Left cardiac atrium (tissue), 4 donors: Measurements from ENCODE around the gene PHYHD1. TPM values are rescaled to one million over a fixed set of nuclear protein-coding genes. Genes with fewer than 3 reads are reported as not detected.

Source experiments
- ATAC-seq, 2 donors: fragments of 200-7000 bp; cut with Tn5 transposase; one replicate each; pipeline ENCODE4 v1.9.1; 2020; ENCODE audit warnings: mild to moderate bottlenecking in 2 of 2, moderate library complexity in 2 of 2
- DNase-seq: peaks from one replicate; pipeline ENCODE4 v3.0.0-alpha.2; 2020
- intact Hi-C, 2 donors: fragments of 100-400 bp; cut with DNase I; formaldehyde crosslinking; loops; one replicate each; pipeline versions ENCODE4 v1.14.1 to v1.15.1; 2022 to 2023
- long read RNA-seq: library from polyadenylated mRNA; unstranded; transcript quantifications from one replicate; pipeline ENCODE4 v2.0.0, GENCODE V29; 2021
- total RNA-seq, 2 donors: library from RNA; stranded (reverse); fragmentation: NEBNext Ultra II Directional; extraction: Animal tissue kit (Norgen Biotek cat#: 25700); gene quantifications; one replicate each; pipeline ENCODE4 v1.2.1, GENCODE V29; 2021
- donor health status: DM: no; HTN: yes; CAD: no.
- donor health status: DM: no; HTN: yes; CAD: no; lungs with severe emphysema.
- donor health status: DM: yes; HTN: yes; CAD: no.
- donor health status: Dilated cardiomyopathy.

The PHYHD1 gene
- total RNA-seq = 10 to 100 TPM; 21.4 to 28.2 TPM
- long read RNA-seq, partial matches to known transcripts = 3 of 9 reads
- long read RNA-seq, other reads (novel, unspliced or antisense) = 6 of 9 reads

DNA sequence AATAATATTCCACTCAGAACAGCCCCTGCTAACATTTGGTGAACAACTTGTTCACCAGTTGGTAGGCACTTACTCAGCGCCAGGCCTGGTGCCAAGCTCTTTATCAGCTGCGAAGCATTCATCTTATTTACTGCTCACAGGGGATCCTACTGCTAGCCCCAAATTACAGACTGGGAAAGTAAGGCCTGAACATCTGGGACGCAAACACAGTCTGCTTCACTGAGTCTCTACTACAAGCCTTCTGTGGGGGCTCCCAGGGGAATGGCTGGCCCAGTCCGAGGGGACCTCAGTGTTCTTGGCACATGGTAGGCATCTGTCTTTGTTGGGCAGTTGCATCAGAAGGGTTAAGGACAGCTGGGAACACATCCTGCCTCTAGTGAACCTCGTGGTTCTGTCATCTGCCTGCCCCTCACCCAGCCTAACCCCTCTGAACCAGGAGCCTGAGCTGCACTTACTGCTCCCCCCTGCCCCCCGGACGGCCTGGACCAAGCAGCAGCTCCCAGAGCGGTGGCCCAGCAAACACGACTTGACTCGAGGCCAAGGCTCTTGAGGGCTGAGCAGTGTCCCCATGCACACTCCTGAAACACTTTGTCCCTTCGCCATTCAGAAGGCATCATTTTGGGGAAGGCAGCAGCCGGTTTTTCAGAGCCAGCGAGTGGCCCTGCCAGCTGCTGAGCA lies at the start of gene PHYHD1:
Gene PHYHD1 (plus strand): TSS at position 602 of the 678 bp plus-strand sequence. CDS start 1,342 bp downstream, outside the sequence.
- peak; percentile 46 to 49 for ATAC-seq
- peak; percentile 79 for DNase-seq
- intact Hi-C loops = no loop called here

DNA sequence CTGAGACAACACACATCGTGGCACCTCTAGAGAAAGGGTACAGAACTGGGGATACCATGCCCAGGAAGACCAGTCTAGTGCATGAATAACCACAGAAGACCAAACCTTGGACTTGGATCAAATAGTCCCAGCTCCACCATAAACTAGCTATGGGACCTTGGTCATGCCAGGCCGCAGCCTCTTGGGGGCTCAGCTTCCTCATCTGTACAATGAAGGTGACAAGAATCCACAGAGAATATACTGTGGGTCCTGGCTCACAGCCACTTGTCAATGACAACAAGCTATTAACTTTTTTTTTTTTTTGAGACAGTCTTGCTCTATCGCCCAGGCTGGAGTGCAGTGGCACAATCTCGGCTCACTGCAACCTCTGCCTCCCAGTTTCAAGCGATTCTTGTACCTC lies 42.9 kb upstream of the PHYHD1 start:
- intact Hi-C loops = no loop called here
- ATAC-seq (no peak), DNase-seq (no peak)

DNA sequence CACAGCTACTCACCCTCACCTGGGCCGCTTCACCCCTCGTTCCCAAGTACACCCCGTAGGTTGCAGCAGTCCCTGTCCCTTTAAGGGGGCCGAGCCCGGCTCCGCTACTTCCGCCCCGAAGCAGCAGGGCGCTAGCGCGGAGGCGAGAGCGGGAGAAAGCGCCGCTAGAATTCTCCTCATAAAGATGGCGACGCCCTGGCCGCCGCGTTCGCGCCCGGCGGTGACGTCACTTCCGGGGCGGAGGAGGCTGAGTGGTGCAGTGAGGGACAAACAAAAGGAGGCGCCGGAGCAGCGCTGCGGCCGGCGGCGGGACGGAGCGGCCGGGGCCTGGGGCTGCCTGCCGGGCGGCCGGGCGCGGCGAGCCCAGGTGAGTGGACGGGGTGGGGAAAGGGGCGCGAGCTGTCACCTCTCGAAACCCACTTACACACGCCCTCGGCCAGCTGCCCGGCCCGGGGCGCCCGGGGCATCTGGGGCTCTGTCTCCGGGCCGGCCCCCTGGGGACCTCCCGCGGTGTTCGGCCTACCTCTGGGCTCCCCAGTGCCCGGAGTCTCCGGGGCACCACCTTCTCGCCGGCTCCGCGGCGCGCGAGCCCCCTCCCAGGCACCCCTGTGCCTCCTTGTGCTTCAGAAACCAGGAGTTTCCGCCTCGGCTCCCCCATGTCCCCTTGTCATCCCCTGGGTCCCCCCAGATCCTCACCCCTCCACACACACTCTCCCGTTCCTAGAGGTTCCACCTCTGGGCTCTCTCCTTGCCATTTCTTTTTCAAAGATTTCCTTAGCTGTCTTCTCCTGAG lies 38.7 kb upstream of the PHYHD1 start, which contains the start of the genes KYAT1 and LRRC8A:
Gene KYAT1 (minus strand): TSS at position 67 of the 793 bp plus-strand sequence. CDS start 36,545 bp downstream, outside the sequence.
Gene LRRC8A (plus strand): TSS at position 250 of the 793 bp plus-strand sequence. CDS start 25,032 bp downstream, outside the sequence.
- intact Hi-C loops = loop anchor here (5.0 kb wide), 2 partner anchors 35 to 45 kb away; no protein-coding TSS in a partner anchor
- ATAC-seq (peak; percentile 92 to 94), DNase-seq (peak; percentile 98)

DNA sequence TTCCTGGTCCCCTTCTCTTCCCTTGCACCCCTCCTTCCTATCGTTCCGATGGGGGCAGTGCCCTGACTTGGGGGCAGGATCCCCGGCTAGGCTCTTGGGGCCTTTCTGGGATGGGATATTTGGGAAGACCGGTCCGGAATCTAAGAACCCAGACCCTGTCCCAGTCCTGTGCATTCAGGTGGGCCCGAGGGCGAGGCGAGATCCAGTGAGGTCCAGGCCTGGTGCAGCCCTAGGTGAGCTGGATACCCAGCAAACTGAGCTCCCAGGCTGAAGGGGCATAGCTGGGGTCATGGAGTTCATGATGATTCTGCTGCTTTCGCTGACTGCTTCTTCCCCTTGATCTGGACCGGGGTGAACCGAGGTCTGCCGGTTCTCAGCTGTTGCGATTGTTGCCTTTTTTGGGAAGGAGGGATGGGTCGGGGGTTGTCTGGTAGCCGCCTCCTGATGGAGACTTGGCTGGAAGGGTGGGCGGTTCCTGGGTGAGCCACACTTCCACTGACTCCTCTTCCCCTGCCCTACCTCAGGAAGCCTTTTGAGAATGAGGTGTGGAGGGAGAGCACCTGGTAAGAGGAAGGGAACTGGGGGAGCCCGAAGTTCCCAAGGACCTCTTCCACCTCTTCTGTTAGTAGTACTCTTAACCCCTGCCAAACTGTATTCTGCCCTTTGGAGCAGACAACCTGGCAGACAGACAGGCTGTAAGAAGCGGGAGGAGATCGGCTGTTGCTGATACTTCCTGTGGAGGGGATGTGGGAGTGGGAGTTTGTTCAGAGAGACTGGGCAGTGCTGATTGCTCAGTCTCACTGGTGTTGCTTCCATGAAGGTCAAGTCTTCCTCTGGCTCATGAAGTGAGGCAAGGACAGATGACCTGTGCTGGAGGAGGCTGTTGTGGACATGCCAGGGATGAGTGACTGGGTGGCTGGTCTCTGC lies 37.8 kb upstream of the PHYHD1 start:
- peak; percentile 1 to 25 for ATAC-seq
- peak; percentile 44 for DNase-seq
- intact Hi-C loops = loop anchor here (5.0 kb wide), 2 partner anchors 34 to 44 kb away; no protein-coding TSS in a partner anchor

DNA sequence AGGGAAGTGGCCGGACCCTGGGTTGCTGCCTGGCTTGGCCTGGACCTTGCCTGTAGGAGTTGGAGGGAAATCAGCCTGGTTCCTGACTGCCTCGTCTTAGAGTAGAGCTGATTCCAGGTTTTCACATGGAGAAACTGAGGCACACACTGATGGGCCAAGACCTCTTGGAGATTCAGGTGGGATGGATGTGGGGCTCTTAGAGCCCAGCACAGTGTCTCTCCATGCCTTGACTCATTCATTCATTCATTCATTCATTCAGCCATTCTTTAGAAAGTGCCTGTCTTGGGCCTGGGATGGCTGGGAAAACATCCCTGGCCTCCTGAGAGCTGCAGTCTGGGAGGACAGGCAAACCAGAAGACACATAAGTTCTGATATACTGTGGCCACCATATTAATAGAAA lies 36.6 kb upstream of the PHYHD1 start:
- intact Hi-C loops = loop anchor here (5.0 kb wide), 2 partner anchors 33 to 43 kb away; no protein-coding TSS in a partner anchor
- no peak for ATAC-seq
- no peak for DNase-seq

DNA sequence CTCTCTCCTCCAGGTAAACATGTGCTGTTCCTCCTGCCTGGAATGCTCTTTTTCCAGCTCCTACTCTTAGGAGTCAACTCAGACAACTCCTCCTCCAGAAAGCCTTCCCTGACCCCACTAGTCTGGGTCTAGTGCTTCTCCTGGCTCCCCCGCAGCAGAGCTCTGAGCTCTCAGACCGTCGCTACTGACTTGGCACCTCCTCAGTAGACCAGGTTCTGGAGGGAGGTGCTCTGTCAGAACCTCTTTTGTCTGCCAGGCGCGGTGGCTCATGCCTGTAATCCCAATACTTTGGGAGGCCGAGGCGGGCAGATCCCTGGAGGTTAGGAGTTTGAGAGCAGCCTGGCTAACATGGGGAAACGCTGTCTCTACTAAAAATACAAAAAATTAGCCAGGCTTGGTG lies 35.4 kb upstream of the PHYHD1 start:
- no peak for DNase-seq
- ATAC-seq = no peak
- intact Hi-C loops = no loop called here

DNA sequence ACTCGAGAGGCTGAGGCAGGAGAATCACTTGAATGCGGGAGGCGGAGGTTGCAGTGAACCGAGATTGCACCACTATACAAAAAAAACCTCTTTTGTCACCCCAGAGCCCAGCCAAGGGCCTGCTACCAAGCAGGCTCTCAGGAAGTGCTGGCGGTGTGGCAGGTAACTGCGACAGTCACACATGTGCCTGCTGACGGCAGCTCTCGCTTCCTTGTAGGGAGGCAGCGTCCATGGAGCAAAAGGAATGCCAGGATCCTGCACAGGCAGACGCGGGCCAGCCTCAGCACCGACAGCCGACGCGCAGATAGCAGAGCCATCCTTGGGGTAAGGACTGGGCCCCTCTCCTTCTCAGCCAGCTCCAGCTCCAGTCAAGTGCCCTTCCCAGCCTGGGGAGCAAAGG lies 35.0 kb upstream of the PHYHD1 start:
- intact Hi-C loops = no loop called here
- ATAC-seq (no peak), DNase-seq (no peak)

DNA sequence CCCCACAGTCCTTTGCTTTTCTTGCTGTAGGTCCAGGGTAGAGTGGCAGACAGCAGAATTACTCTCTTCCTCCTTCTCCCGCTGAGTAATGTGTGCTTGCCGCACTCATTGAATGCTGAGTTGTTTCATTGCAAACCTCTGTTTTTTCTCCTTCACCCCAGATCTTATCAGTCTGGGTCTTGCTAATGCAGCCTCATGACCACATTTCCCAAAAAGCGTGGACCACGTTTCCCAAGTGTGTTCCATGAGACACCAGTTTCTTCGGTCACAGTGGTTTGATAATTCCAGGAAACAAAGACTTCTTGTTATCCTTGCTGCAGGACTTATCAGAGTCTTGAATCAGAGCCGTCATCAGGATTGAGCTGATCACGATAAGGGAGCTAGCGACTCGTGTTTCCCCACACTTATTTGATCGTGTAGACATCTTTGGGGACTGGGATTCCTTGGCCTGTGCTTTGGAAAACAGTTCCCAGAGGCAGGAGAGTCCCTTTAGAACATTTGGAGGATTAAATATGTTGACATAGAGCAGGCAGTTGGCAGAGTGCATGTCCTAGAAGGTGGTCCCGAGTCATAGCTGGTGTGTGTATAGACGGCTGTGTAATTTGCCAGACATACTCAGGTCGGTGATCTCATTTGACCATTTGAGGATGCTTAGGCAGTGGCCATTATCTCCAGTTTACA lies 34.4 kb upstream of the PHYHD1 start:
- DNase-seq = no peak
- ATAC-seq = no peak
- intact Hi-C loops = no loop called here

DNA sequence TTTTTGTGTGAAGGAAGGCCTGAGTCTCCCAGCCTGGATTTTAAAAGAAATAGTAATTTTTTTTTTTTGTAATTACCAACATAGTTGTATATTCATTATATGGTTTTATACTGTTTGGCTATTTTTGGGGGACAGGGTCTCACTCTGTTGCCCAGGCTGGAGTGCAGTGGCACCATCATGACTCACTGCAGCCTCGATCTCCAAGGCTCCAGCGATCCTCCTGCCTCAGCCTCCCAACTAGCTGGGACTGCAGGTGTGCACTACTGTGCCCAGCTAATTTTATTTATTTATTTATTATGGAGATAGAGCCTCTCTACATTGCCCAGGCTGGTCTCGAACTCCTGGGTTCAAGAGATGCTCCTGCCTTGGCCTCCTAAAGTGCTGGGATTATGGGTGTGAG lies 33.7 kb upstream of the PHYHD1 start:
- DNase-seq (no peak), ATAC-seq (no peak)
- intact Hi-C loops = no loop called here

DNA sequence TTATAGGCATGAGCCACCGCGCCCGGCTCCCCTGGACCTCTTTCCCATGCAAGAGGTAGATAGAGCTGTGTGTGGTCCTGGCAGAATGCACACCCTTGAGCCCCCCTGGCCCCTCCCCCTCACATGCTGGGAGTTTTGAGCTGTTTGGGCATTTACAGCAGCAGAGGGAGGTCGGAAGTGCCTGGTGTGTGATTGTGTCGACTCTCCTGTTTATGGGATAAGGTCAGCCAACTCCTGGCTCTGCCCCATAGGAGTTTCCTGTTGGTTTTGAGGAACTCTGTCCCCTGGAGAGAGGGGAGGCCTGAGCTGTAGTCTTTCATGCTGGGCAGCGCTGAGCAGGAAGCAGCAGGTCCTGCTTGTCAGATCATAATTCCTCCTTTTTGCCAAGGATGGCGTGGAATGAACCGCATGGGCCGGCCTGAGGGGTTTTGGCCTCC lies 32.9 kb upstream of the PHYHD1 start:
- intact Hi-C loops = no loop called here
- ATAC-seq = no peak
- peak; percentile 62 for DNase-seq

DNA sequence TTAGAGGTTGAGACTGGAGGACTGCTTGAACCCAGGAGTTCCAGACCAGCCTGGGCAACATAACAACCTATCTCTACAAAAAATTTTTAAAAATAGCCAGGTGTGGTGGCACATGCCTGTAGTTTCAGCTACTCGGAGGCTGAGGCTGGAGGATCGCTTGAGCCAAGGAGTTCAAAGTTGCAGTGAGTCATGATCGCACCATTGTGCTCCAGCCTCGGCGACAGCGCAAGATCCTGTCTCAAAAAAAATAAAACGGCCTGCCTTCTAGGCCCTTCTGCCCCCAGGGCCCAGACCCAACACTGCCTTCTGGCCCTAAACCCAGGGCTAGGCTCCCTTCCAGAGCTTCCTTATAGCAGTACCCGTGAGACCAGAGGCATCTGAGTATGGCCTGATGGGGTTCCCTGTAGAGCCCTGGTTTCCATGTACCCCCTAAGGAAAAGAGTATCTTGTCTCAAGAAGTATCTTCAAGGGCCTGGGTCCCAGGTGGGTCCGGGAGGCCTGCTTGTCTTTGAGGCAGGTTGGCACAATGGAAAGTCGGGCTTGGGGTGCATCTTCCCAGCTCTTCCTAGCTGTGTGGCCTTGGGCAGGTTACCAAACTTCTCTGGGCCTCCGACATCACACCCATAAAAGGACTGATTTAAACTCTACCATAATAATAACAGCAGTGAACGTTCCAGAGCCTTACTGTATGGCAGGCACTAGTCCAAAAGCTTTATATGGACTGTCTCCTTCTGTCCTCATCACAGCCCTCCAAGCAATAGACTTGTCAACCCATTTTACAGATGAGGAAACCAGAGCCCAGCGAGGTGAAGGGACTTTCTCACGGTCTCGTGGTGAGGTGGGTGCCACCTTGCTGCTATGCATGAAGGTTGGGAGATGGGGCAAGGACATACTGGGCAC lies 29.2 kb upstream of the PHYHD1 start:
- intact Hi-C loops = no loop called here

DNA sequence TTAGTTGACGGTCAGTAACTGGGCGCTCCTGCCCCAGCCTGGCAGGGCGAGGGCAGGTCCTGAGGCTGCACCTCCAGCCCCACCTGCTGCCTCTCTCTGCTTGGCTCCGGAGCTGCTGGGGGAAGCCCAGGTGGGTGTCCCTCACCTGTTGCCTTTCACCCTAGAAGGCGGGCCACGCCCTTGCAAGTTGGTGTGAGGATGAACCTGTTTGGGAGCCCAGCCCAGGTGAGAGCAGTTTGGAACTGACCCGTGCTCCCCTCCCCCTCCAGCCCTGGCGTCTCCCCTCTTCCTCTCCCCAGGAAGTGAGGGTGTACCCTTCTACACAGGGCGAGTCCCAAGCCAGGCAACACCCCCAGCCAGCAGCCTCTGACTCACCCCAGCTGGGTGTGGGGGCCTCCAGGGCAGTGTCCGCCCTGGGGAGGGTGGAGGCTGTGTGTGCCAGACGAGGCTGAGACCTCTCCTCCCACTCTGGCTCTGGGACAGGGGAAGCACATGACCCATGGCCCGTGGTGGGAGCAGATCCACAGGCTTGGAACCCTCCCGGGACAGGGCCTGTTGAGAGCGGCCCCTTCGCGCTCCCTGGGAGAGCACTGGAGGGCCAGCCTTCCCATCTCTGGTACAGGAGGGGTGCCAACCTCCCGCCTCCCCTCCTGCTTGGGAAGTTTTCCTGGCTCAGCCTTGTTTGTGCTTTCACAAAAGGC lies 28.4 kb upstream of the PHYHD1 start:
- ATAC-seq = peak; percentile 96 to 98
- DNase-seq = peak; percentile 94
- intact Hi-C loops = no loop called here

More for the DNA sequence above, 29.2 kb upstream of the PHYHD1 start:
- ATAC-seq (no peak), DNase-seq (no peak)

DNA sequence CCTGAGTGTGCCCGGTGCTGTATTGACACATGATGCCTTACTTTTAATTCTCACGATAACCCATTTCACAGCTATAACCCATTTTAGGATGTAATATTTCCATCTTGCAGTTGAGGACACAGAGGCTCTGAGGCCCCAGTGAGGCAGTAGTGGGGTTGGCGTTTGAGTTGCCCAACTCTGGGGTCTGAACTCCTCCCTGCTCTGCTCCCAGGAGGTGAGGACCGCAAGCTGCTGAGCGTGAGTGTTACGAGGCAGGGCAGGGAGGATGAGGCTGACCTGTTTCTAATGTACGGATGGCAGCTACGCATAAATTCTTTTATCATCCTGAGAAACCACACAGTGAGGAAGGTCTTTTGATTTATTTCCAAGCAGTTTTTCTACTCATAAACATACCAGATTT lies 27.4 kb upstream of the PHYHD1 start:
- ATAC-seq (no peak), DNase-seq (no peak)
- intact Hi-C loops = no loop called here

DNA sequence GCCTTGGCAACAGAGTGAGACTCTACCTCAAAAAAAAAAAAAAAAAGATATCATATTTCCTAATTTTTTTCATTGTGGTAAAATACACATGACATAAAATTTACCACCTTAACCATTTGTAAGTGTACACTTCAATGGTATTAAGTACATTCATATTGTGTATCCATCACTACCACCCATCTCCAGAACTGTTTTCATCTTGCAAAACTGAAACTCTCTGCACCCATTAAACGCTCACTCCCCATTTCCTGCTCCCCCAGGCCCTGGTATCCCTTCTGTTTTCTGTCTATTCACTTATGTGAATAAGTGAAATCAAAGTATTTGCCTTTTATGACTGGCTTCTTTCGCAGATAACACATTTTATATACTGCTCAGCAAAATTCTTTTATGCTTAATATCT lies 26.0 kb upstream of the PHYHD1 start:
- intact Hi-C loops = no loop called here
- DNase-seq (no peak), ATAC-seq (no peak)

DNA sequence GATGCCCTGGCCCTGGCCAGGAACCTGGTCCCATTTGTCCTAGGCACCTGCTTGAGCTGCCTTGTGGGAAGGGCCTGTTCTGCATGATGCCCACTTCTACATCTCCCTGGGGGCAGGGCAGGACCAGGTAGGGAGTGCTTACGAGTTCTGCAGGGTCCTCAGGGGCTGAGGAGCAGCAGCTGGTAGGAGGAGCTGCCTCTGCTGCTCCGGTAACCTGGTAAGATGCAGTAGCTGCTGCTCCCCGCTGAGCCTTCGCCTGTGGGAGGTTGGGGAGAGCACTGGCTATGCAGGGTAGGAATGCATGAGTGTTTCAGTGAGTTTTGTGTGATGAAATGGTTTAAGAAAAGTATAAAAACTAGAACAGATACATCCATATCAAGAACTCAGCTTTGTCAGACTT lies 25.2 kb upstream of the PHYHD1 start:
- ATAC-seq = peak in 1 of 2 donors; percentile 5
- intact Hi-C loops = no loop called here
- no peak for DNase-seq

DNA sequence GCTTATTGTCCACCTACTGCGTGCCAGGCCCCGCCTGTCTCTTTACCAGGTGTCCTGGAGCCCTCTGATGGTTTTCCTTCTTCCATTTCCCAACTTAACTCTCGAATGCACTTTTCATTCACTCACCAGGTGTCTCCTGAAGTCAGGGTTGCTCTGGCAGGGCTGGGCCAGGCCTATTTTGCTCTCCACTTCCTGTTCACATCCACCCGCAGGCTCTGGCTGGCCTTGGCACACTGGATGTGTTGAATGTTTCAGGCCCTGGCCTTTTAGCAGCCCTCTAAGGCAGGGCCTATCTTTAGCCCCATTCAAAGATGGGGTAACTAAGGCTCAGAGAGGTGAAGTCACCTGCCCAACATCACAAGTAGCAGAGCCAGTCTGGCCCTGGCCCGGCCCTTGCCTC lies 22.4 kb upstream of the PHYHD1 start:
- intact Hi-C loops = no loop called here
- DNase-seq (no peak), ATAC-seq (no peak)
